Hepatocyte (in vitro differentiated cells): ENCODE measurements around the gene ADAMTSL1. TPM values are rescaled to one million over a fixed set of nuclear protein-coding genes. Genes with fewer than 3 reads are reported as not detected.

Experiments used
- DNase-seq: peaks from one replicate; pipeline ENCODE4 v3.0.0-alpha.2; 2016; ENCODE audit warnings: low spot score
- H2AFZ ChIP-seq: fragments of 200-600 bp; sonication (generic); 2 replicates; pipeline ENCODE4 v1.6.0; 2016; ENCODE audit warnings: antibody characterized with exemption, mild to moderate bottlenecking
- H3K27ac ChIP-seq: fragments of 200-600 bp; sonication (generic); 2 replicates; pipeline ENCODE4 v1.5.1; 2016; ENCODE audit warnings: mild to moderate bottlenecking
- H3K27me3 ChIP-seq: fragments of 200-600 bp; sonication (generic); 2 replicates; pipeline ENCODE4 v1.6.1; 2016
- H3K36me3 ChIP-seq: fragments of 200-600 bp; sonication (generic); replicated peaks from 2 replicates; pipeline ENCODE4 v1.5.1; 2016; ENCODE audit warnings: low read depth; ENCODE audit not compliant: insufficient read depth
- H3K4me1 ChIP-seq: fragments of 200-600 bp; sonication (generic); 2 replicates; pipeline ENCODE4 v1.5.1; 2016; ENCODE audit warnings: mild to moderate bottlenecking, moderate library complexity; ENCODE audit not compliant: insufficient read depth
- H3K4me2 ChIP-seq: fragments of 200-600 bp; sonication (generic); 2 replicates; pipeline ENCODE4 v1.6.0; 2016
- H3K4me3 ChIP-seq: fragments of 200-600 bp; sonication (generic); 2 replicates; pipeline ENCODE4 v1.5.1; 2016; ENCODE audit warnings: mild to moderate bottlenecking
- H3K79me2 ChIP-seq: fragments of 200-600 bp; sonication (generic); 2 replicates; pipeline ENCODE4 v1.6.0; 2017; ENCODE audit warnings: mild to moderate bottlenecking
- H3K9me2 ChIP-seq: fragments of 200-600 bp; sonication (generic); replicated peaks from 2 replicates; pipeline ENCODE4 v1.6.0; 2017; ENCODE audit warnings: mild to moderate bottlenecking; ENCODE audit not compliant: insufficient read depth
- H3K9me3 ChIP-seq: fragments of 200-600 bp; sonication (generic); 2 replicates; pipeline ENCODE4 v1.5.1; 2016; ENCODE audit warnings: low read depth, mild to moderate bottlenecking
- H4K20me1 ChIP-seq: fragments of 200-600 bp; sonication (generic); 2 replicates; pipeline ENCODE4 v1.6.0; 2016; ENCODE audit warnings: mild to moderate bottlenecking; ENCODE audit not compliant: insufficient read depth, poor library complexity, severe bottlenecking
- CTCF ChIP-seq: fragments of 200-600 bp; sonication (generic); IDR thresholded peaks from 2 replicates; pipeline ENCODE4 v1.5.1; 2016; ENCODE audit warnings: antibody characterized with exemption, mild to moderate bottlenecking; ENCODE audit not compliant: poor library complexity
- EZH2 ChIP-seq: fragments of 200-600 bp; sonication (generic); IDR thresholded peaks from 2 replicates; pipeline ENCODE4 v1.6.1; 2016; ENCODE audit warnings: antibody characterized with exemption, mild to moderate bottlenecking, borderline replicate concordance
- EZH2phosphoT487 ChIP-seq: fragments of 200-600 bp; sonication (generic); IDR thresholded peaks from one replicate; pipeline ENCODE4 v1.6.1; 2018; ENCODE audit warnings: antibody characterized with exemption, mild to moderate bottlenecking, low read depth, moderate library complexity; ENCODE audit not compliant: unreplicated experiment, severe bottlenecking
- WGBS: methylation state at CpG from one replicate; pipeline ENCODE4 v1.1.6; 2016; ENCODE audit warnings: low lambda C conversion rate; ENCODE audit errors: missing lambda C conversion rate; 5-methylcytosine and 5-hydroxymethylcytosine counted together
- polyA plus RNA-seq: library from polyadenylated mRNA; unstranded; fragments of >200 nt; fragmentation: Nextera tagmentation; extraction: Ambion mirVana; gene quantifications from 2 replicates; pipeline ENCODE4 v1.2.1, GENCODE V29; 2016
- total RNA-seq: library from RNA; depleted of rRNA; stranded (reverse); fragments of >200 nt; gene quantifications from 2 replicates; pipeline ENCODE4 v1.2.3, GENCODE V29; 2014

The ADAMTSL1 gene
- total and polyA plus RNA-seq, 2 experiments from 2014 or later = 7.2 to 24.0 TPM

- H3K4me2 ChIP-seq = no peak overlapping the region
- H4K20me1 ChIP-seq = no peaks in the 10 kb centered on the region
- H3K27ac ChIP-seq = no peak overlapping the region
- H2AFZ ChIP-seq = no peak overlapping the region
- WGBS = 97% methylated on average over 12 of the region's 12 CpGs
- no peaks in the 10 kb centered on the region for H3K9me2 ChIP-seq
- DNase-seq = no peak
- H3K27me3 ChIP-seq = no peaks in the 10 kb centered on the region
- no peaks in the 10 kb centered on the region for H3K9me3 ChIP-seq
- no peaks in the 10 kb centered on the region for H3K79me2 ChIP-seq
- no peaks in the 10 kb centered on the region for H3K36me3 ChIP-seq
- H3K4me1 ChIP-seq = no peaks in the 10 kb centered on the region
- H3K4me3 ChIP-seq = no peak overlapping the region
- TF ChIP-seq EZH2 (no peak), EZH2phosphoT487 (no peak), CTCF (no peak)
Observed at GRCh38 chr9:18718393-18718792, 244.4 kb downstream of the ADAMTSL1 start.

GRCh38 chr9:18718932-18719331 is 245.0 kb downstream of the ADAMTSL1 start:
- no peak for TF ChIP-seq EZH2phosphoT487
- TF ChIP-seq CTCF = no peak
- no peak for TF ChIP-seq EZH2
- no peak overlapping the region for H3K4me3 ChIP-seq
- H3K27ac ChIP-seq = no peak overlapping the region
- no peaks in the 10 kb centered on the region for H3K9me3 ChIP-seq
- no peaks in the 10 kb centered on the region for H3K36me3 ChIP-seq
- DNase-seq = no peak
- no peaks in the 10 kb centered on the region for H3K79me2 ChIP-seq
- no peaks in the 10 kb centered on the region for H3K4me1 ChIP-seq
- no peaks in the 10 kb centered on the region for H4K20me1 ChIP-seq
- 82% methylated on average over 1 of the region's 1 CpG for WGBS
- H2AFZ ChIP-seq = no peak overlapping the region
- no peaks in the 10 kb centered on the region for H3K9me2 ChIP-seq
- no peak overlapping the region for H3K4me2 ChIP-seq
- H3K27me3 ChIP-seq = no peaks in the 10 kb centered on the region

- Histone ChIP-seq H3K4me2 (no peak overlapping the region), H3K27ac (no peak overlapping the region), H3K4me3 (no peak overlapping the region), H3K4me1 (no peaks in the 10 kb centered on the region), H3K36me3 (no peaks in the 10 kb centered on the region), H2AFZ (no peak overlapping the region), H4K20me1 (no peaks in the 10 kb centered on the region), H3K9me2 (no peaks in the 10 kb centered on the region), H3K9me3 (no peaks in the 10 kb centered on the region), H3K27me3 (no peaks in the 10 kb centered on the region), H3K79me2 (no peaks in the 10 kb centered on the region)
- no peak for TF ChIP-seq EZH2phosphoT487
- TF ChIP-seq EZH2 = no peak
- TF ChIP-seq CTCF = no peak
- DNase-seq = no peak
- 94% methylated on average over 5 of the region's 5 CpGs for WGBS
Observed at GRCh38 chr9:18720691-18721090, 246.7 kb downstream of the ADAMTSL1 start.
